Right lobe of liver (tissue), 4 donors: ENCODE measurements around the gene RCL1.

ENCODE experiments used
- CTCF ChIP-seq, 4 donors: fragments of 200-600 bp in 3 of 4; fragments of 450-650 bp in 1 of 4; IDR thresholded peaks; one replicate each; pipeline versions ENCODE4 v1.5.1 to v1.8.0; 2016 to 2022; ENCODE audit warnings: antibody characterized with exemption in 4 of 4, mild to moderate bottlenecking in 2 of 4
- POLR2A ChIP-seq: fragments of 450-650 bp; IDR thresholded peaks from one replicate; pipeline ENCODE4 v1.6.1; 2017; ENCODE audit warnings: antibody characterized with exemption, mild to moderate bottlenecking
- donor health status: DM: no; HTN: no; CAD: no.
- donor health status: DM: no; HTN: no; CAD: no.
- donor health status: DM: no; HTN: yes; CAD: no.

- TF ChIP-seq POLR2A, result no peak
- no peak for TF ChIP-seq CTCF (IDR thresholded peaks at IDR 0.05)
These were observed 33.8 kb downstream of the RCL1 start for GRCh38 chr9:4826417-4827166.
